Measurements from ENCODE around the gene PHC2. TPM values are rescaled to one million over a fixed set of nuclear protein-coding genes. Genes with fewer than 3 reads are reported as not detected.

Gene PHC2
- total RNA-seq, 1 donor from 2014 or later = 32.4 TPM

GRCh38 chr1:33360367-33360766 is 70.5 kb downstream of the PHC2 start:
- Mint-ChIP-seq H3K36me3 (ENCODE audit: low read depth) (no peaks in the 10 kb centered on the region), H3K27ac (no peak overlapping the region), H3K27me3 (no peaks in the 10 kb centered on the region), H3K4me1 (peaks cover 9% of the 10 kb centered on the region), H3K4me3 (no peak overlapping the region), H3K9me3 (no peaks in the 10 kb centered on the region)
- DNase-seq = no peak
- intact Hi-C loops (cut with micrococcal nuclease) = no loop called here

GRCh38 chr1:33359931-33360330 is 71.0 kb downstream of the PHC2 start:
- intact Hi-C loops (cut with micrococcal nuclease) = no loop called here
- no peaks in the 10 kb centered on the region for H3K9me3 Mint-ChIP-seq
- H3K4me1 Mint-ChIP-seq = peaks cover 11% of the 10 kb centered on the region
- DNase-seq = no peak
- no peaks in the 10 kb centered on the region for H3K36me3 Mint-ChIP-seq (ENCODE audit: low read depth)
- no peak overlapping the region for H3K27ac Mint-ChIP-seq
- H3K4me3 Mint-ChIP-seq = no peak overlapping the region
- no peaks in the 10 kb centered on the region for H3K27me3 Mint-ChIP-seq

GRCh38 chr1:33358795-33359503 is 71.9 kb downstream of the PHC2 start:
- H3K4me1 Mint-ChIP-seq = peaks cover 11% of the 10 kb centered on the region
- no peaks in the 10 kb centered on the region for H3K9me3 Mint-ChIP-seq
- H3K27ac Mint-ChIP-seq = no peak overlapping the region
- H3K27me3 Mint-ChIP-seq = no peaks in the 10 kb centered on the region
- H3K4me3 Mint-ChIP-seq = no peak overlapping the region
- DNase-seq = no peak
- intact Hi-C loops (cut with micrococcal nuclease) = no loop called here
- H3K36me3 Mint-ChIP-seq (ENCODE audit: low read depth) = no peaks in the 10 kb centered on the region

- Mint-ChIP-seq H3K27me3 (no peaks in the 10 kb centered on the region), H3K27ac (no peak overlapping the region), H3K36me3 (ENCODE audit: low read depth) (no peaks in the 10 kb centered on the region), H3K9me3 (no peaks in the 10 kb centered on the region), H3K4me3 (no peak overlapping the region), H3K4me1 (peaks cover 11% of the 10 kb centered on the region)
- intact Hi-C loops (cut with micrococcal nuclease) = no loop called here
- DNase-seq = no peak
These were observed 72.6 kb downstream of the PHC2 start for GRCh38 chr1:33358114-33358794.

GRCh38 chr1:33357099-33357498 is 73.8 kb downstream of the PHC2 start:
- Mint-ChIP-seq H3K36me3 (ENCODE audit: low read depth) (no peaks in the 10 kb centered on the region), H3K9me3 (no peaks in the 10 kb centered on the region), H3K4me1 (peaks cover 9% of the 10 kb centered on the region), H3K27ac (no peak overlapping the region), H3K4me3 (no peak overlapping the region), H3K27me3 (no peaks in the 10 kb centered on the region)
- DNase-seq = no peak
- intact Hi-C loops (cut with micrococcal nuclease) = no loop called here

- Mint-ChIP-seq H3K27me3 (peaks cover 2% of the 10 kb centered on the region), H3K27ac (no peak overlapping the region), H3K36me3 (ENCODE audit: low read depth) (no peaks in the 10 kb centered on the region), H3K9me3 (no peaks in the 10 kb centered on the region), H3K4me3 (no peak overlapping the region), H3K4me1 (peaks cover 14% of the 10 kb centered on the region)
- intact Hi-C loops (cut with micrococcal nuclease) = loop anchor here (5.0 kb wide), 1 partner anchor 173 kb away; the partner anchor contains the start of gene TRIM62
- DNase-seq = no peak
These were observed 76.1 kb downstream of the PHC2 start for GRCh38 chr1:33354707-33355316.

GRCh38 chr1:33353531-33353930 is 77.4 kb downstream of the PHC2 start:
- intact Hi-C loops (cut with micrococcal nuclease) = loop anchor here (5.0 kb wide), 1 partner anchor 171 kb away; the partner anchor contains the start of gene TRIM62
- no peaks in the 10 kb centered on the region for H3K9me3 Mint-ChIP-seq
- H3K27me3 Mint-ChIP-seq = peaks cover 2% of the 10 kb centered on the region
- no peak for DNase-seq
- no peak overlapping the region for H3K4me3 Mint-ChIP-seq
- H3K4me1 Mint-ChIP-seq = peaks cover 16% of the 10 kb centered on the region
- no peak overlapping the region for H3K27ac Mint-ChIP-seq
- H3K36me3 Mint-ChIP-seq (ENCODE audit: low read depth) = peaks cover 1% of the 10 kb centered on the region

- no peak overlapping the region for H3K27ac Mint-ChIP-seq
- no peaks in the 10 kb centered on the region for H3K9me3 Mint-ChIP-seq
- intact Hi-C loops (cut with micrococcal nuclease) = loop anchor here (5.0 kb wide), 1 partner anchor 169 kb away; the partner anchor contains the start of gene TRIM62
- peaks cover 2% of the 10 kb centered on the region for H3K27me3 Mint-ChIP-seq
- DNase-seq = no peak
- H3K4me3 Mint-ChIP-seq = peak overlapping the region; percentile 45
- peaks cover 17% of the 10 kb centered on the region for H3K36me3 Mint-ChIP-seq (ENCODE audit: low read depth)
- peaks cover 36% of the 10 kb centered on the region for H3K4me1 Mint-ChIP-seq
These were observed 79.6 kb downstream of the PHC2 start for GRCh38 chr1:33351281-33351660.

- Mint-ChIP-seq H3K4me3 (peak overlapping the region; percentile 95), H3K9me3 (no peaks in the 10 kb centered on the region), H3K27me3 (peaks cover 2% of the 10 kb centered on the region), H3K4me1 (peaks cover 38% of the 10 kb centered on the region), H3K27ac (peak overlapping the region; percentile 90), H3K36me3 (ENCODE audit: low read depth) (peaks cover 18% of the 10 kb centered on the region)
- no peak for DNase-seq
- intact Hi-C loops (cut with micrococcal nuclease) = loop anchor here (1.0 to 5.0 kb wide), 2 partner anchors 122 to 168 kb away; partner anchors contain the start of genes TRIM62 and ZSCAN20
These were observed 80.1 kb downstream of the PHC2 start for GRCh38 chr1:33350611-33351280.

GRCh38 chr1:33349778-33350610 is 80.9 kb downstream of the PHC2 start:
- intact Hi-C loops (cut with micrococcal nuclease) = loop anchor here (1.0 to 5.0 kb wide), 3 partner anchors 122 to 223 kb away; partner anchors contain the start of genes TRIM62 and ZSCAN20
- peaks cover 2% of the 10 kb centered on the region for H3K27me3 Mint-ChIP-seq
- peak overlapping the region; percentile 95 for H3K4me3 Mint-ChIP-seq
- H3K9me3 Mint-ChIP-seq = no peaks in the 10 kb centered on the region
- H3K4me1 Mint-ChIP-seq = peaks cover 39% of the 10 kb centered on the region
- DNase-seq = peak; percentile 95
- peak overlapping the region; percentile 90 for H3K27ac Mint-ChIP-seq
- peaks cover 22% of the 10 kb centered on the region for H3K36me3 Mint-ChIP-seq (ENCODE audit: low read depth)

- Mint-ChIP-seq H3K4me1 (peaks cover 39% of the 10 kb centered on the region), H3K27me3 (peaks cover 2% of the 10 kb centered on the region), H3K36me3 (ENCODE audit: low read depth) (peaks cover 26% of the 10 kb centered on the region), H3K9me3 (no peaks in the 10 kb centered on the region), H3K27ac (peak overlapping the region; percentile 93), H3K4me3 (peak overlapping the region; percentile 86)
- DNase-seq = peak; percentile 84
- intact Hi-C loops (cut with micrococcal nuclease) = loop anchor here (2.0 kb wide), 1 partner anchor 222 kb away; no protein-coding TSS in a partner anchor
These were observed 81.7 kb downstream of the PHC2 start for GRCh38 chr1:33349081-33349759.

GRCh38 chr1:33348676-33349080 is 82.2 kb downstream of the PHC2 start:
- DNase-seq = peak; percentile 75
- intact Hi-C loops (cut with micrococcal nuclease) = loop anchor here (2.0 kb wide), 1 partner anchor 222 kb away; no protein-coding TSS in a partner anchor
- Mint-ChIP-seq H3K27me3 (peaks cover 2% of the 10 kb centered on the region), H3K4me3 (peak overlapping the region; percentile 86), H3K4me1 (peaks cover 40% of the 10 kb centered on the region), H3K9me3 (no peaks in the 10 kb centered on the region), H3K36me3 (ENCODE audit: low read depth) (peaks cover 31% of the 10 kb centered on the region), H3K27ac (peak overlapping the region; percentile 93)

Data from activated CD4-positive, alpha-beta T cell treated with anti-CD3 and anti-CD28 coated beads, Interleukin-2, amount 10 ng/mL, durations not matched to agents 24 days and 14 days (primary cell).